SK-N-MC (cell line): ENCODE measurements around the gene TRDMT1.

Experiments
- EZH2 ChIP-seq: fragments of 200-600 bp; sonication (generic); IDR thresholded peaks from one replicate; pipeline ENCODE4 v1.6.1; 2017; ENCODE audit warnings: antibody characterized with exemption
- FOXP2 ChIP-seq: optimal IDR thresholded peaks from 2 replicates; pipeline ENCODE3; 2011; ENCODE audit warnings: mild to moderate bottlenecking, moderate library complexity; ENCODE audit not compliant: insufficient read depth; ENCODE audit errors: extremely low read length, control extremely low read depth
- POLR2AphosphoS5 ChIP-seq: IDR thresholded peaks from 2 replicates; pipeline ENCODE4 v1.6.1; 2012; ENCODE audit warnings: mild to moderate bottlenecking, low read depth, low read length, borderline replicate concordance

DNA sequence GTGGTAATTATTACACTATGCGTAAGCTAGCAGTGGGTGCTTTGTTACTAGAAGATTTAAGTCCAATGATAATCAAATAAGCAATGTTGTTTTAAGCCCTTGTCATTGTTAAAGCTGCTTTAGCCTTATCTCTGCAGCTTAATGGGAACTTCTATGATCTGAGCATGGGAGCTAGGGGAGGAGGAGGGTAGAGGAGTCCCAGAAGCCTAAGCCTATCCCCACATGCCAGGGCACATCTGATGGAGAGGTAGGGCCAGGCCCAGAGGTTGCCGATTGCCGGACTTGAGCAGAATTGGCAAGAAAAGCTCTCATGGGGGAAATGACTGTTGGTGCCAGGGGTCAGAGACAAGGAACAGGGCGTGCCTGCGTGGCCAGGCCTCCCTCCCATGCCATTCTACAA is 85.3 kb downstream of the TRDMT1 start:
- TF ChIP-seq EZH2 (no peak), POLR2AphosphoS5 (no peak), FOXP2 (no peak)
